HL-60 (cell line): ENCODE results near the gene LRRC4B.

Source experiments
- DNase-seq, 2 experiments: peaks; one replicate each; pipeline ENCODE4 v3.0.0-alpha.2; 2010 to 2020; ENCODE audit warnings: low read depth in 1 of 2, low spot score in 1 of 2
- H3K27ac ChIP-seq: fragments of 250-450 bp; sonication (Bioruptor Pico); replicated peaks from 2 replicates; pipeline ENCODE4 v1.5.1; 2020; ENCODE audit warnings: mild to moderate bottlenecking, moderate library complexity
- H3K27me3 ChIP-seq: fragments of 250-450 bp; sonication (Bioruptor Pico); 2 replicates; pipeline ENCODE4 v1.5.1; 2021; ENCODE audit warnings: mild to moderate bottlenecking, moderate library complexity; ENCODE audit not compliant: insufficient read depth, poor library complexity, severe bottlenecking
- H3K4me3 ChIP-seq: replicated peaks from 2 replicates; pipeline ENCODE4 v1.5.1; 2011; ENCODE audit warnings: mild to moderate bottlenecking, control low read depth, low read length; ENCODE audit not compliant: insufficient read depth
- CTCF ChIP-seq: IDR thresholded peaks from one replicate; pipeline ENCODE4 v1.5.1; 2011; ENCODE audit warnings: low read length, control low read depth, inconsistent platforms; ENCODE audit not compliant: insufficient read depth
- GABPA ChIP-seq: IDR thresholded peaks from 2 replicates; pipeline ENCODE4 v1.6.1; 2012; ENCODE audit warnings: low read depth
- POLR2AphosphoS5 ChIP-seq: IDR thresholded peaks from 2 replicates; pipeline ENCODE4 v1.6.1; 2012; ENCODE audit warnings: low read depth
- REST ChIP-seq: IDR thresholded peaks from 2 replicates; pipeline ENCODE4 v1.6.1; 2012; ENCODE audit warnings: low read depth; ENCODE audit not compliant: insufficient replicate concordance
- SPI1 ChIP-seq: IDR thresholded peaks from 2 replicates; pipeline ENCODE4 v1.6.1; 2012; ENCODE audit warnings: low read depth, mild to moderate bottlenecking, borderline replicate concordance

Gene LRRC4B

GRCh38 chr19:50548191-50549058 lies 19.8 kb downstream of the LRRC4B start:
- H3K4me3 ChIP-seq = no peak overlapping the region
- DNase-seq = no peak
- TF ChIP-seq SPI1 (no peak), REST (no peak), POLR2AphosphoS5 (no peak), GABPA (no peak)
- H3K27ac ChIP-seq = no peak overlapping the region
- peaks cover 13% of the 10 kb centered on the region for H3K27me3 ChIP-seq

- H3K27ac ChIP-seq = no peak overlapping the region
These were observed 20.6 kb downstream of the LRRC4B start for GRCh38 chr19:50547385-50548190.

More at GRCh38 chr19:50547385-50548190, 20.6 kb downstream of the LRRC4B start:
- H3K27me3 ChIP-seq = peaks cover 13% of the 10 kb centered on the region
- H3K4me3 ChIP-seq = no peak overlapping the region
- DNase-seq = no peak
- TF ChIP-seq REST = no peak
- TF ChIP-seq POLR2AphosphoS5 = no peak
- no peak for TF ChIP-seq CTCF
- TF ChIP-seq SPI1 = no peak
- TF ChIP-seq GABPA = no peak
